ENCODE results near the gene DNAJB14.

GRCh38 chr4:99960648-99961047 lies 14.2 kb upstream of the DNAJB14 start:
- TF ChIP-seq EZH2 (IDR thresholded peaks at IDR 0.05; ENCODE audit: borderline replicate concordance, insufficient read depth, low read depth, low read length, poor library complexity, severe bottlenecking) (no peak), CTCF (IDR thresholded peaks at IDR 0.05) (no peak)
